Gastrocnemius medialis (tissue), 4 donors: ENCODE results near the gene PRKCA.

Source experiments
- POLR2A ChIP-seq, 2 donors: fragments of 450-650 bp; IDR thresholded peaks; one replicate each; pipeline ENCODE4 v1.6.1; 2017; ENCODE audit warnings: antibody characterized with exemption in 2 of 2, mild to moderate bottlenecking in 2 of 2, moderate library complexity in 2 of 2
- TF ChIP-seq, protein P1 (sequence below), 5 experiments: fragments of 450-650 bp in 3 of 5; fragments of 200-600 bp in 2 of 5; sonication (generic) in 2 of 5; IDR thresholded peaks in 4 of 5; conservative IDR thresholded peaks in 1 of 5; 1 replicate in 4 of 5; 2 replicates in 1 of 5; pipeline ENCODE4 v1.5.1; 2016 to 2019; ENCODE audit warnings: antibody characterized with exemption in 5 of 5, mild to moderate bottlenecking in 3 of 5, moderate library complexity in 3 of 5

DNA sequence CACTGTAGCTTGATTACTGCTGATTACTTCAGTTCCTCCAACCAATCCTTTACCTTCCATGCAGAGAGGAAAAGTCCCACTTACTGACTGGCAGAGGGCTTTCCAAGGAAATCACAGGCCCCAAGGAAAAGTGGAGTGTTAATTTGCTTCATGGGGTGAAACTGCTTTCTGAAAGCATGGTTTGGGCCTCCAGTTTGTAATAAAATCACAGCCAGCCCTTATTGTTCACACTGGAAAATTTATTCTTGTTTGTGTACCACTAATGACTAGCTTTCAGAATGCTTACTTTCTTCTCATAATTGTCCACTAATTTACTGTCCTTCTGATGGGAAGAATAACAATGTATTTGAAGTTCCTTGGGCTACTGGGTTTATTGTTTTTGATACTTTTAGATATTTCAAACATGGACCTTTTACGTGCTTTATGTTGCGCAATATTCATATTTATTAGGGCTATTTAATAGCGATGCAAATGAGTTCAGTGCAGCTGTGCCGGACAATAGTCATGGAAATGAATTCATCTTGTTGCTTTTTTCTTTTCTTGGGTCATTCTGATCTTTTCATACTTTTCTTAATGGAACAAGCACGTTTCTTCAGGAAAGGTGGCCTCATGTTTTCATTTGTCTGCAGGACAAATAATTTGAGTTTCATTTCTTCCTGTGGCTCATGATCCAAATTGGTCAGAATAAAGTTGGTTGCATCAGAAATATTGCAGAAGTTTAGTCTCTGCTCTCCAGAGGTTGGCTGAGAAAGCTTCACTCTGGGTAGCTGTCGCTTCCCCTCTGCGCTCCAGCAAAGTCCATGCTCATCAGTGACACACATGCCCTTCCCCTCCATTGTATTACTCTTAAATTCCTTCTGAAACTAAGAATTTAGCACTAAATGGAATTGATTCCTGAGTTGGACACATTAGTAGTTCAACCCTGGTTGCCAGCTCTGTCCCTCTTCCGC lies 128.7 kb downstream of the PRKCA start:
- TF ChIP-seq POLR2A (IDR thresholded peaks at IDR 0.05) = no peak
- TF ChIP-seq, protein P1, sequence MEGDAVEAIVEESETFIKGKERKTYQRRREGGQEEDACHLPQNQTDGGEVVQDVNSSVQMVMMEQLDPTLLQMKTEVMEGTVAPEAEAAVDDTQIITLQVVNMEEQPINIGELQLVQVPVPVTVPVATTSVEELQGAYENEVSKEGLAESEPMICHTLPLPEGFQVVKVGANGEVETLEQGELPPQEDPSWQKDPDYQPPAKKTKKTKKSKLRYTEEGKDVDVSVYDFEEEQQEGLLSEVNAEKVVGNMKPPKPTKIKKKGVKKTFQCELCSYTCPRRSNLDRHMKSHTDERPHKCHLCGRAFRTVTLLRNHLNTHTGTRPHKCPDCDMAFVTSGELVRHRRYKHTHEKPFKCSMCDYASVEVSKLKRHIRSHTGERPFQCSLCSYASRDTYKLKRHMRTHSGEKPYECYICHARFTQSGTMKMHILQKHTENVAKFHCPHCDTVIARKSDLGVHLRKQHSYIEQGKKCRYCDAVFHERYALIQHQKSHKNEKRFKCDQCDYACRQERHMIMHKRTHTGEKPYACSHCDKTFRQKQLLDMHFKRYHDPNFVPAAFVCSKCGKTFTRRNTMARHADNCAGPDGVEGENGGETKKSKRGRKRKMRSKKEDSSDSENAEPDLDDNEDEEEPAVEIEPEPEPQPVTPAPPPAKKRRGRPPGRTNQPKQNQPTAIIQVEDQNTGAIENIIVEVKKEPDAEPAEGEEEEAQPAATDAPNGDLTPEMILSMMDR (IDR thresholded peaks at IDR 0.05 in 4 of 5, conservative IDR thresholded peaks at IDR 0.05 in 1 of 5) = no peak
